Spleen (tissue), 7 donors: ENCODE results near the gene NPIPB2.

ENCODE experiments used
- CTCF ChIP-seq, 11 experiments: fragments of 200-600 bp in 7 of 11; fragments of 450-650 bp in 4 of 11; sonication (generic) in 4 of 11; IDR thresholded peaks in 8 of 11; conservative IDR thresholded peaks in 3 of 11; 1 replicate in 7 of 11; 2 replicates in 4 of 11; pipeline versions ENCODE4 v1.4.0 to v1.8.0; 2016 to 2021; ENCODE audit warnings: antibody characterized with exemption in 11 of 11, inconsistent platforms in 4 of 11, mild to moderate bottlenecking in 1 of 11
- POLR2A ChIP-seq, 3 donors: fragments of 450-650 bp; IDR thresholded peaks; one replicate each; pipeline ENCODE4 v1.5.1; 2017; ENCODE audit warnings: antibody characterized with exemption in 3 of 3, mild to moderate bottlenecking in 1 of 3
- donor health status: DM: no; HTN: no; CAD: no; lungs with moderate emphysema.
- donor health status: DM: no; HTN: no; CAD: no.
- donor health status: DM: no; HTN: no; CAD: no.

GRCh38 chr16:11884035-11884434, 57.8 kb downstream of the NPIPB2 start:
- TF ChIP-seq CTCF (IDR thresholded peaks at IDR 0.05 in 8 of 11, conservative IDR thresholded peaks at IDR 0.05 in 3 of 11) = no peak
- no peak for TF ChIP-seq POLR2A (IDR thresholded peaks at IDR 0.05)
